Breast epithelium (tissue), 4 donors: ENCODE data around the gene GSX1. TPM values are rescaled to one million over a fixed set of nuclear protein-coding genes. Genes with fewer than 3 reads are reported as not detected.

ENCODE experiments used
- DNase-seq, 2 donors: peaks; one replicate each; pipeline ENCODE4 v3.0.0-alpha.2; 2019; ENCODE audit warnings: low spot score in 2 of 2
- H3K27ac ChIP-seq, 2 donors: fragments of 200-600 bp; sonication (generic) in 1 of 2; one replicate each; pipeline ENCODE4 v1.5.1; 2016 to 2019; ENCODE audit warnings: mild to moderate bottlenecking in 1 of 2
- H3K27me3 ChIP-seq, 2 donors: fragments of 200-600 bp; sonication (generic) in 1 of 2; one replicate each; pipeline versions ENCODE4 v1.5.1 to v1.6.0; 2017 to 2019; ENCODE audit warnings: control low read depth in 1 of 2, mild to moderate bottlenecking in 1 of 2
- H3K36me3 ChIP-seq: fragments of 200-600 bp; one replicate; pipeline ENCODE4 v1.5.1; 2019
- H3K4me1 ChIP-seq, 2 donors: fragments of 200-600 bp; sonication (generic); one replicate each; pipeline ENCODE4 v1.5.1; 2016 to 2019; ENCODE audit warnings: control low read depth in 1 of 2
- H3K4me3 ChIP-seq, 3 donors: fragments of 200-600 bp; sonication (generic); 1 replicate in 2 of 3; 2 replicates in 1 of 3; pipeline ENCODE4 v1.5.1; 2016 to 2019; ENCODE audit warnings: mild to moderate bottlenecking in 3 of 3, moderate library complexity in 2 of 3
- H3K9me3 ChIP-seq, 2 donors: fragments of 200-600 bp; sonication (generic) in 1 of 2; one replicate each; pipeline ENCODE4 v1.5.1; 2016 to 2019; ENCODE audit warnings: control low read depth in 1 of 2
- POLR2A ChIP-seq: fragments of 450-650 bp; IDR thresholded peaks from one replicate; pipeline ENCODE4 v1.6.1; 2016; ENCODE audit warnings: antibody characterized with exemption, mild to moderate bottlenecking, moderate library complexity
- POLR2AphosphoS5 ChIP-seq, 3 donors: sonication (generic); formaldehyde crosslinking; IDR thresholded peaks; one replicate each; pipeline ENCODE4 v1.6.1; 2017; ENCODE audit warnings: antibody characterized with exemption in 3 of 3
- intact Hi-C: fragments of 100-400 bp; cut with DNase I; formaldehyde crosslinking; loops from one replicate; pipeline ENCODE4 v1.15.1; 2023; ENCODE audit warnings: low total_unique reads
- total RNA-seq, 3 donors: library from RNA; depleted of rRNA; stranded (reverse); fragments of >200 nt; gene quantifications; one replicate each; pipeline ENCODE4 v1.1.0, GENCODE V29; 2016
- TF ChIP-seq, protein P1 (sequence below), 3 donors: fragments of 450-650 bp; IDR thresholded peaks; one replicate each; pipeline ENCODE4 v1.5.1; 2016 to 2017; ENCODE audit warnings: antibody characterized with exemption in 3 of 3, mild to moderate bottlenecking in 3 of 3, moderate library complexity in 3 of 3

Gene GSX1
- total RNA-seq, 3 donors from 2014 or later, result not detected

GRCh38 chr13:27822258-27822872 is 30.1 kb downstream of the GSX1 start:
- no peak overlapping the region for H3K27ac ChIP-seq
- DNase-seq, result no peak
- TF ChIP-seq POLR2AphosphoS5 (IDR thresholded peaks at IDR 0.05) (no peak), POLR2A (no peak)
- TF ChIP-seq, protein P1, sequence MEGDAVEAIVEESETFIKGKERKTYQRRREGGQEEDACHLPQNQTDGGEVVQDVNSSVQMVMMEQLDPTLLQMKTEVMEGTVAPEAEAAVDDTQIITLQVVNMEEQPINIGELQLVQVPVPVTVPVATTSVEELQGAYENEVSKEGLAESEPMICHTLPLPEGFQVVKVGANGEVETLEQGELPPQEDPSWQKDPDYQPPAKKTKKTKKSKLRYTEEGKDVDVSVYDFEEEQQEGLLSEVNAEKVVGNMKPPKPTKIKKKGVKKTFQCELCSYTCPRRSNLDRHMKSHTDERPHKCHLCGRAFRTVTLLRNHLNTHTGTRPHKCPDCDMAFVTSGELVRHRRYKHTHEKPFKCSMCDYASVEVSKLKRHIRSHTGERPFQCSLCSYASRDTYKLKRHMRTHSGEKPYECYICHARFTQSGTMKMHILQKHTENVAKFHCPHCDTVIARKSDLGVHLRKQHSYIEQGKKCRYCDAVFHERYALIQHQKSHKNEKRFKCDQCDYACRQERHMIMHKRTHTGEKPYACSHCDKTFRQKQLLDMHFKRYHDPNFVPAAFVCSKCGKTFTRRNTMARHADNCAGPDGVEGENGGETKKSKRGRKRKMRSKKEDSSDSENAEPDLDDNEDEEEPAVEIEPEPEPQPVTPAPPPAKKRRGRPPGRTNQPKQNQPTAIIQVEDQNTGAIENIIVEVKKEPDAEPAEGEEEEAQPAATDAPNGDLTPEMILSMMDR (IDR thresholded peaks at IDR 0.05), result no peak
- no peaks in the 10 kb centered on the region for H3K4me1 ChIP-seq
- no peak overlapping the region for H3K4me3 ChIP-seq
- H3K36me3 ChIP-seq, result no peaks in the 10 kb centered on the region
- peaks cover 0 to 79% of the 10 kb centered on the region in 2 donors for H3K27me3 ChIP-seq
- no peaks in the 10 kb centered on the region for H3K9me3 ChIP-seq
- intact Hi-C loops, result loop anchor here (10.0 kb wide), 1 partner anchor 458 kb away; no protein-coding TSS in a partner anchor

DNA sequence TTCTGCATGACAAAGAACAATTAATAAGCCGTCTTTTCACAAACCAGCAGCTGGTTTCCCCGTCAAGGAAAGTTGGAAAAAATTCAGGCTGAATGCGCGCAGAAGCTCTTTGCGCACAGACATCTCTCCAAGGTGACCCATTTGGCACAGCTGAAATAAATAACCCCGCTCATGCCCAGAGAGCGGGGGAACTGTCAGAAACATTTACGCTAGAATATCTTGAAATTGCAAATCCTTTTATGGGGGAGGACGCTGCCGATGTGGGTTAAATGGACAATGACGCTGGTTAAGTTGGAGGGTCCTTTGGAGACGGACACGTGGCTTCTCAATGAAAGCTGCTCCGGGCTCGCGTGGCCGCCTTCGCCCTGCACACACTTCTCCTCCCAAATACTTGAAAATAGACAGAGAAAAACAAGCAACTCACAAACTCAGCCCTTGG is 30.6 kb downstream of the GSX1 start:
- no peak for TF ChIP-seq POLR2A
- TF ChIP-seq, protein P1 (IDR thresholded peaks at IDR 0.05), result no peak
- no peak for TF ChIP-seq POLR2AphosphoS5 (IDR thresholded peaks at IDR 0.05)
- intact Hi-C loops, result loop anchor here (10.0 kb wide), 1 partner anchor 458 kb away; no protein-coding TSS in a partner anchor
- no peak for DNase-seq
- no peaks in the 10 kb centered on the region for H3K9me3 ChIP-seq
- H3K27me3 ChIP-seq, result peaks cover 0 to 80% of the 10 kb centered on the region in 2 donors
- H3K4me1 ChIP-seq, result no peaks in the 10 kb centered on the region
- H3K36me3 ChIP-seq, result no peaks in the 10 kb centered on the region
- no peak overlapping the region for H3K27ac ChIP-seq
- no peak overlapping the region for H3K4me3 ChIP-seq

DNA sequence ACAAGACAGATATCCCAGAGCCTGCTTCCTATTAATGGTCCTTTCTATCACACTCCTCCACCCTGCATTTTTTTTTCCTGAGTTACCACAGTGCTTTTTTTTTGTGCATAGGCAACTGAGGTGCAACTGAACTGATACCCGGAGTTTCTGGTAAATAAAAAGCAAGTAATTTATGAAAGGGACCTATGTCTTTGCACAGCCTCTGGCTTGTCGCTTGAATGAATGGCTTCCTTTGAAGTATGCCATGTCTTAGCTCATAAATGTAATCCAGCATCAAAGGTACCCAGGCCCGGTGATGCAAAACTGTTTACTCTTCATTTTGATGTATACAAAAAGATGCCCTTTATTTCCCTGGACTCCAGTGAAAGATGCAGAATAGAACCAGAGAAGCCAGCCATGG is 31.8 kb downstream of the GSX1 start:
- Histone ChIP-seq H3K4me1 (no peaks in the 10 kb centered on the region), H3K27me3 (peaks cover 0 to 79% of the 10 kb centered on the region in 2 donors), H3K9me3 (no peaks in the 10 kb centered on the region), H3K27ac (no peak overlapping the region), H3K36me3 (no peaks in the 10 kb centered on the region), H3K4me3 (no peak overlapping the region)
- no peak for TF ChIP-seq POLR2A
- TF ChIP-seq POLR2AphosphoS5 (IDR thresholded peaks at IDR 0.05), result no peak
- TF ChIP-seq, protein P1 (IDR thresholded peaks at IDR 0.05), result no peak
- DNase-seq, result no peak
- intact Hi-C loops, result loop anchor here (10.0 kb wide), 1 partner anchor 459 kb away; no protein-coding TSS in a partner anchor

GRCh38 chr13:27825072-27825471 is 32.8 kb downstream of the GSX1 start:
- Histone ChIP-seq H3K4me3 (no peak overlapping the region), H3K27ac (no peak overlapping the region), H3K36me3 (no peaks in the 10 kb centered on the region), H3K27me3 (peaks cover 0 to 77% of the 10 kb centered on the region in 2 donors), H3K9me3 (no peaks in the 10 kb centered on the region), H3K4me1 (no peaks in the 10 kb centered on the region)
- TF ChIP-seq, protein P1 (IDR thresholded peaks at IDR 0.05), result no peak
- no peak for TF ChIP-seq POLR2AphosphoS5 (IDR thresholded peaks at IDR 0.05)
- TF ChIP-seq POLR2A, result no peak
- no peak for DNase-seq
- intact Hi-C loops, result loop anchor here (5.0 to 10.0 kb wide), 2 partner anchors 293 to 460 kb away; no protein-coding TSS in a partner anchor
